GM06990 (cell line): ENCODE data around the gene AUTS2.

Experiments
- DNase-seq: peaks from one replicate; pipeline ENCODE4 v3.0.0-alpha.2; 2011; ENCODE audit not compliant: insufficient read length; ENCODE audit errors: extremely low read depth
- H3K27me3 ChIP-seq: replicated peaks from 2 replicates; pipeline ENCODE4 v1.6.0; 2011; ENCODE audit warnings: low read length; ENCODE audit not compliant: control insufficient read depth, insufficient read depth
- H3K36me3 ChIP-seq: 2 replicates; pipeline ENCODE4 v1.5.1; 2011; ENCODE audit warnings: low read length; ENCODE audit not compliant: control insufficient read depth, insufficient read depth
- H3K4me3 ChIP-seq: replicated peaks from 2 replicates; pipeline ENCODE4 v1.5.1; 2011; ENCODE audit warnings: low read depth, mild to moderate bottlenecking, control low read depth, low read length
- TF ChIP-seq, protein P1 (sequence below): IDR thresholded peaks from 2 replicates; pipeline ENCODE4 v1.5.1; 2011; ENCODE audit warnings: low read length, control low read depth, mild to moderate bottlenecking, inconsistent platforms; ENCODE audit not compliant: insufficient read depth, poor library complexity, severe bottlenecking

AUTS2 gene

GRCh38 chr7:70620333-70621055, 1022.2 kb downstream of the AUTS2 start:
- no peak for DNase-seq
- Histone ChIP-seq H3K27me3 (no peaks in the 10 kb centered on the region), H3K4me3 (no peak overlapping the region), H3K36me3 (no peaks in the 10 kb centered on the region)
- TF ChIP-seq, protein P1, sequence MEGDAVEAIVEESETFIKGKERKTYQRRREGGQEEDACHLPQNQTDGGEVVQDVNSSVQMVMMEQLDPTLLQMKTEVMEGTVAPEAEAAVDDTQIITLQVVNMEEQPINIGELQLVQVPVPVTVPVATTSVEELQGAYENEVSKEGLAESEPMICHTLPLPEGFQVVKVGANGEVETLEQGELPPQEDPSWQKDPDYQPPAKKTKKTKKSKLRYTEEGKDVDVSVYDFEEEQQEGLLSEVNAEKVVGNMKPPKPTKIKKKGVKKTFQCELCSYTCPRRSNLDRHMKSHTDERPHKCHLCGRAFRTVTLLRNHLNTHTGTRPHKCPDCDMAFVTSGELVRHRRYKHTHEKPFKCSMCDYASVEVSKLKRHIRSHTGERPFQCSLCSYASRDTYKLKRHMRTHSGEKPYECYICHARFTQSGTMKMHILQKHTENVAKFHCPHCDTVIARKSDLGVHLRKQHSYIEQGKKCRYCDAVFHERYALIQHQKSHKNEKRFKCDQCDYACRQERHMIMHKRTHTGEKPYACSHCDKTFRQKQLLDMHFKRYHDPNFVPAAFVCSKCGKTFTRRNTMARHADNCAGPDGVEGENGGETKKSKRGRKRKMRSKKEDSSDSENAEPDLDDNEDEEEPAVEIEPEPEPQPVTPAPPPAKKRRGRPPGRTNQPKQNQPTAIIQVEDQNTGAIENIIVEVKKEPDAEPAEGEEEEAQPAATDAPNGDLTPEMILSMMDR, result no peak

DNA sequence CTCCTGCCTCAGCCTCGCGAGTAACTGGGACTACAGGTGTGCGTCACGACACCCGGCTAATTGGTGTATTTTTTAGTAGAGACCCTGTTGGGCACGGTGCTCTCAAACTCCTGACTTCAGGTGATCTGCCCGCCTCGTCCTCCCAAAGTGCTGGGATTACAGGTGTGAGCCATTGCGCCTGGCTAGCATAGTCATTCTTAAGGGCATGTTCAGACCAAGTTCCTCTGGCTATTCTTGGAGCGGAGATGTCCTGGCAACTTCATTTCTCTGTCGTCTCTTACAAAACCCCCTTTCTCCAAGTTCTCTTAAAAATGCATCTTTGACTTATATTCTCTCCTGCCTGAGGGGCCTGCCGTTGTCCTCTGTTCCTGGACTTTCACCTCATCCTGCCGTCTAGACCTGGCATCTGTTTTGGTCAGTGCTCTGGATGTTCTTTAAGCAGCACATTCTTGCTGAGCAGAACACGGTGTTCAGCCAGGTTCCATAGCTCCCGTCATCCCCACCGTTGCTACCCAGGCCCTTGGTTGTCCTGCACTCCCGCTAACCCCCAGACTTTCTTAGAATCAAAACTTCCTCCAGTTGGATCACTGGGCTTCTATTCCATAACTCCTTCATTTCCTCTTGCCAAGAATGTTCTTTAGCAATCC, 1023.8 kb downstream of the AUTS2 start:
- no peaks in the 10 kb centered on the region for H3K36me3 ChIP-seq
- no peak for DNase-seq
- no peak overlapping the region for H3K4me3 ChIP-seq
- H3K27me3 ChIP-seq, result no peaks in the 10 kb centered on the region
- TF ChIP-seq, protein P1, result no peak

DNA sequence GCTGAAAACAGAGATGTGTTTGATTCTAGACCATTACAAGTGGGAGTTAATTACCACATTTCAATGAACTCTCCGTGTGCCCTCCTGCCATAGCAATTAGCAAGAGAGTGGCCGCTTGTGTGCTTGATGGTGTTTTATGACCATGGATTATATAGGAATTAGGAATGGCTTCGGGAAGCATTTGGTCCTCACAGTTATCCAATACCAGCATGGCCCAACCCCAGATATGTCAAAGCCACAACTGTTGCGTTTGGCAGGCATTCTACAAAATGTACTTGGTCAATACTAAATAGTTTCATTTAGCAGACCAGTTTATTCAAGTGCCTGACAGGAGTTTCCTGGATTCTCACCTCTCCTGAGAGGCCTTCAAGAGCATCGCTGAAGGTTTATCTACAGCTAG, 1024.7 kb downstream of the AUTS2 start:
- Histone ChIP-seq H3K27me3 (no peaks in the 10 kb centered on the region), H3K36me3 (no peaks in the 10 kb centered on the region), H3K4me3 (no peak overlapping the region)
- no peak for DNase-seq
- TF ChIP-seq, protein P1, result no peak

DNA sequence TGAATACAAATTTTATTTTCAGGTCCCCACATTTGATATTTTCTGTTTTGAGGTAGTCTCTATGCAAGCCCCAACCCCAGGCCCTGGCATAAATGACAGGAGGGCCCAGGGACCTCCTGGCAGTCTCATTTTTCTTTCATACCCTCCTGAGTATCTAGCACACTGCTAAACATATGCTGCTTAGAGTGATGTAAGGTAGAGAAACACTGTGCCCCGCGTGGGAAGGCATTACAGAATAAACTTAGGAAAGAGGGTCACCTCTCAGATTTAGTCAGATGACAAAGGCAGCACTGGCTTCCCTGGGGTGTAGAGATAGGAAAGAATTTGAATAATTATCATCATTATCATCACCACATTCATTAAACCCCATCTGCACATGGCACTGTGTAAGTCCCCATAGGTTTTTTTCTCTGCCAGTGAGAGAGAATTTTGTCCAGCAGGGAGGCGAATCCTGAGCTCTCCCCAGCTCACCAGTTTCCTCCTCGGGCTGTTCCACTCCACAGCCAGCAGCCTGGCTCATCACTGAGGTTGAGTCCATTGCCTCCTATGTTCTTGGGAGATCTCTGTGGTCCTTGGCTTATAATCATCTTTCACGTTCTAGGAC, 1026.3 kb downstream of the AUTS2 start:
- DNase-seq, result no peak
- Histone ChIP-seq H3K27me3 (no peaks in the 10 kb centered on the region), H3K4me3 (no peak overlapping the region), H3K36me3 (no peaks in the 10 kb centered on the region)
- TF ChIP-seq, protein P1, result no peak

DNA sequence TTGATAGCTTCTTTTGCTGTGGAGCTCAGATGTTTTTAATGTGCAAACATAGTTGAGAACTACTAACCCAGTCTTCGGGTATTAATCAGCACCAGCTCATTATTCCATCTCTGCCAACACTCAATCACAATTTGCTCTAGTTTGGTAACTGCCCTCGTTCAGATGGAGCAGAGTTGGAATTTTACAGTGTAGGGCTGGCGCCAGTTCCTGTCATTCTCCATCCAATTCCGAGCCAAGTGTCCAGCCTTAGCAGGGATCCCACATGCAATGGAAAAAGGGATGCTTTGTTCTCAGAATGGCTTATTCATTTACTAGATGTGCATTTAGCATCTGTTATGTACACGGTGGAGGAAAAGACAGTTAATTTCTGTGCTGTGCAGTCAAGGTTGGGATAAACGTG, 1029.2 kb downstream of the AUTS2 start:
- TF ChIP-seq, protein P1, result no peak
- Histone ChIP-seq H3K4me3 (no peak overlapping the region), H3K27me3 (no peaks in the 10 kb centered on the region), H3K36me3 (no peaks in the 10 kb centered on the region)
- DNase-seq, result no peak
